SK-N-SH treated with all-trans-retinoic acid at 6 μM for 48 hours (cell line): ENCODE measurements around the gene DMAP1.

Experiments used
- OSR1 ChIP-seq: fragments of 250-450 bp; sonication (Bioruptor Pico); IDR thresholded peaks from 2 replicates; pipeline ENCODE4 v1.8.0; 2022; ENCODE audit warnings: moderate library complexity, mild to moderate bottlenecking, inconsistent platforms
- RARB ChIP-seq: fragments of 250-450 bp; sonication (Bioruptor Pico); IDR thresholded peaks from 2 replicates; pipeline ENCODE4 v1.8.0; 2021; ENCODE audit warnings: mild to moderate bottlenecking, moderate library complexity
- TCF4 ChIP-seq: fragments of 250-450 bp; sonication (Bioruptor Pico); IDR thresholded peaks from 2 replicates; pipeline ENCODE4 v1.8.0; 2021; ENCODE audit warnings: mild to moderate bottlenecking, moderate library complexity, borderline replicate concordance
- ZFP3 ChIP-seq: fragments of 250-450 bp; sonication (Bioruptor Pico); IDR thresholded peaks from 2 replicates; pipeline ENCODE4 v1.5.0; 2020; ENCODE audit warnings: mild to moderate bottlenecking, moderate library complexity
- ZFP30 ChIP-seq: fragments of 450-650 bp; formaldehyde crosslinking; IDR thresholded peaks from 2 replicates; pipeline ENCODE4 v1.5.0; 2022; ENCODE audit warnings: mild to moderate bottlenecking, moderate library complexity
- ZNF565 ChIP-seq: fragments of 450-650 bp; formaldehyde crosslinking; conservative IDR thresholded peaks from 2 replicates; pipeline ENCODE4 v1.5.0; 2020; ENCODE audit warnings: low read depth, mild to moderate bottlenecking, moderate library complexity
- TF ChIP-seq, protein P1 (sequence below): fragments of 250-450 bp; sonication (Bioruptor Pico); IDR thresholded peaks from 2 replicates; pipeline ENCODE4 v1.8.0; 2020; ENCODE audit warnings: mild to moderate bottlenecking, moderate library complexity, borderline replicate concordance
- TF ChIP-seq, protein P2 (sequence below): fragments of 250-450 bp; sonication (Bioruptor Pico); IDR thresholded peaks from 2 replicates; pipeline ENCODE4 v1.8.0; 2021; ENCODE audit warnings: low read depth, mild to moderate bottlenecking, moderate library complexity, borderline replicate concordance

DNA sequence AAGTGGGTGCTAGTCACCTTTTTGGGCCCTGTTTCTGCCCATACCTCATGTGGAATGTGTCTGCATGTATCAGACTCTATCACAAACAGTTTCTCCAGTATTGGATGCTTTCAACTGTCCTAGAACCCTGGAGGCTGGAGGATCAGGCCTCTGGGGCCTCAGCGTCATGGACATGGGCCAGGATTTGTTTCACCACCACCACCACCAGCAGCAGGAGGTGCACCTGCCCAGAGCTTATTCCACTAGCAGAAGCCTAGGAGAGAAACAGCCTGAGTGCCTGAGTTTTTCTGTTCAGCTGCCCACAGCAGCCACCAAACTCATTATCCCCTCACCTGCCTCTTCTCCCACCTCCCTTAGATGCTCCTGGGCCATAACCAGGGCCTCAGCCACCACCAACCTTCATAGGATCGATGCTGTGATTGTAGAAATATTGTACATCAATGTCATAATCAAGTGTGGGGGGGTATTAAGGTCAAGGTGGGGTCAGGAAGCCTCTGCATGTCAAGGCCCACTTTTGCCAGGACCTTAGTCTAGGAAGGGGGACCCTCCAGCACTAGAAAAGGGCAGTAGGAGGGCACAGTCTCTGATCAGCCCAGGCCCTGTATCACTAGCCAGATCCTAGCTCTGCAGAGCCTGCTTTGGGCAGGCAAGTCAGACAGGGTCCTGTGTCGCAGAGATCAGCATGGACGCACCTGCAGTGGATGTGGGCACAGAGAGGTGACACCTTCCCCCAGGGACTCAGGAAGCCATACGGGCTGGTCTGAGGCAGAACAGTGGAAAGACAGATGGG, 9.3 kb downstream of the DMAP1 start:
- TF ChIP-seq ZFP30 (no peak), RARB (CRISPR knock-in tag) (no peak), TCF4 (no peak), OSR1 (no peak), ZFP3 (no peak), ZNF565 (no peak)
- TF ChIP-seq, protein P1, sequence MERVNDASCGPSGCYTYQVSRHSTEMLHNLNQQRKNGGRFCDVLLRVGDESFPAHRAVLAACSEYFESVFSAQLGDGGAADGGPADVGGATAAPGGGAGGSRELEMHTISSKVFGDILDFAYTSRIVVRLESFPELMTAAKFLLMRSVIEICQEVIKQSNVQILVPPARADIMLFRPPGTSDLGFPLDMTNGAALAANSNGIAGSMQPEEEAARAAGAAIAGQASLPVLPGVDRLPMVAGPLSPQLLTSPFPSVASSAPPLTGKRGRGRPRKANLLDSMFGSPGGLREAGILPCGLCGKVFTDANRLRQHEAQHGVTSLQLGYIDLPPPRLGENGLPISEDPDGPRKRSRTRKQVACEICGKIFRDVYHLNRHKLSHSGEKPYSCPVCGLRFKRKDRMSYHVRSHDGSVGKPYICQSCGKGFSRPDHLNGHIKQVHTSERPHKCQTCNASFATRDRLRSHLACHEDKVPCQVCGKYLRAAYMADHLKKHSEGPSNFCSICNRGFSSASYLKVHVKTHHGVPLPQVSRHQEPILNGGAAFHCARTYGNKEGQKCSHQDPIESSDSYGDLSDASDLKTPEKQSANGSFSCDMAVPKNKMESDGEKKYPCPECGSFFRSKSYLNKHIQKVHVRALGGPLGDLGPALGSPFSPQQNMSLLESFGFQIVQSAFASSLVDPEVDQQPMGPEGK: no peak
- TF ChIP-seq, protein P2, sequence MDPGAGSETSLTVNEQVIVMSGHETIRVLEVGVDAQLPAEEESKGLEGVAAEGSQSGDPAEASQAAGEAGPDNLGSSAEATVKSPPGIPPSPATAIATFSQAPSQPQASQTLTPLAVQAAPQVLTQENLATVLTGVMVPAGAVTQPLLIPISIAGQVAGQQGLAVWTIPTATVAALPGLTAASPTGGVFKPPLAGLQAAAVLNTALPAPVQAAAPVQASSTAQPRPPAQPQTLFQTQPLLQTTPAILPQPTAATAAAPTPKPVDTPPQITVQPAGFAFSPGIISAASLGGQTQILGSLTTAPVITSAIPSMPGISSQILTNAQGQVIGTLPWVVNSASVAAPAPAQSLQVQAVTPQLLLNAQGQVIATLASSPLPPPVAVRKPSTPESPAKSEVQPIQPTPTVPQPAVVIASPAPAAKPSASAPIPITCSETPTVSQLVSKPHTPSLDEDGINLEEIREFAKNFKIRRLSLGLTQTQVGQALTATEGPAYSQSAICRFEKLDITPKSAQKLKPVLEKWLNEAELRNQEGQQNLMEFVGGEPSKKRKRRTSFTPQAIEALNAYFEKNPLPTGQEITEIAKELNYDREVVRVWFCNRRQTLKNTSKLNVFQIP: no peak
